Measurements from ENCODE around the gene MTCL3.

- TF ChIP-seq, protein P1, sequence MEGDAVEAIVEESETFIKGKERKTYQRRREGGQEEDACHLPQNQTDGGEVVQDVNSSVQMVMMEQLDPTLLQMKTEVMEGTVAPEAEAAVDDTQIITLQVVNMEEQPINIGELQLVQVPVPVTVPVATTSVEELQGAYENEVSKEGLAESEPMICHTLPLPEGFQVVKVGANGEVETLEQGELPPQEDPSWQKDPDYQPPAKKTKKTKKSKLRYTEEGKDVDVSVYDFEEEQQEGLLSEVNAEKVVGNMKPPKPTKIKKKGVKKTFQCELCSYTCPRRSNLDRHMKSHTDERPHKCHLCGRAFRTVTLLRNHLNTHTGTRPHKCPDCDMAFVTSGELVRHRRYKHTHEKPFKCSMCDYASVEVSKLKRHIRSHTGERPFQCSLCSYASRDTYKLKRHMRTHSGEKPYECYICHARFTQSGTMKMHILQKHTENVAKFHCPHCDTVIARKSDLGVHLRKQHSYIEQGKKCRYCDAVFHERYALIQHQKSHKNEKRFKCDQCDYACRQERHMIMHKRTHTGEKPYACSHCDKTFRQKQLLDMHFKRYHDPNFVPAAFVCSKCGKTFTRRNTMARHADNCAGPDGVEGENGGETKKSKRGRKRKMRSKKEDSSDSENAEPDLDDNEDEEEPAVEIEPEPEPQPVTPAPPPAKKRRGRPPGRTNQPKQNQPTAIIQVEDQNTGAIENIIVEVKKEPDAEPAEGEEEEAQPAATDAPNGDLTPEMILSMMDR (IDR thresholded peaks at IDR 0.05), result no peak
- no peak for TF ChIP-seq POLR2AphosphoS5 (IDR thresholded peaks at IDR 0.05; ENCODE audit: low read depth, low read length)
Measured at GRCh38 chr6:127566651-127567050, 47.5 kb upstream of the MTCL3 start.
